ENCODE measurements around the gene CTPS2. TPM values are rescaled to one million over a fixed set of nuclear protein-coding genes. Genes with fewer than 3 reads are reported as not detected.
A peak's percentile ranks its signal among the peaks of the same experiment; 100 is the strongest.
"Not testable (repeated sequence)": the region's sequence is repeated elsewhere in the genome, so short reads cannot be mapped to it uniquely, and the experiment has no call there.

Gene CTPS2
- total RNA-seq, 1 donor from 2014 or later: 5.7 TPM

GRCh38 chrX:16585486-16586376, 126.7 kb downstream of the CTPS2 start:
- DNase-seq (no peak), ATAC-seq (peak; percentile 45)
- intact Hi-C loops (cut with micrococcal nuclease): no loop called here

GRCh38 chrX:16580004-16580797, 132.3 kb downstream of the CTPS2 start:
- ATAC-seq; intact Hi-C loops (cut with micrococcal nuclease); DNase-seq: not testable (repeated sequence)

GRCh38 chrX:16579517-16579916, 133.0 kb downstream of the CTPS2 start:
- ATAC-seq: no peak
- intact Hi-C loops (cut with micrococcal nuclease): no loop called here
- DNase-seq: no peak

GRCh38 chrX:16578218-16578617, 134.3 kb downstream of the CTPS2 start:
- intact Hi-C loops (cut with micrococcal nuclease): no loop called here
- DNase-seq: no peak
- no peak for ATAC-seq

GRCh38 chrX:16577483-16578029, 134.9 kb downstream of the CTPS2 start:
- no peak for ATAC-seq
- no peak for DNase-seq
- intact Hi-C loops (cut with micrococcal nuclease): no loop called here

- DNase-seq; intact Hi-C loops (cut with micrococcal nuclease); ATAC-seq: not testable (repeated sequence)
These were observed 137.1 kb downstream of the CTPS2 start for GRCh38 chrX:16575388-16575787.

- intact Hi-C loops (cut with micrococcal nuclease): no loop called here
- ATAC-seq: no peak
- DNase-seq: no peak
These were observed 138.7 kb downstream of the CTPS2 start for GRCh38 chrX:16573781-16574180.

- DNase-seq (no peak), ATAC-seq (no peak)
- intact Hi-C loops (cut with micrococcal nuclease): no loop called here
These were observed 144.8 kb downstream of the CTPS2 start for GRCh38 chrX:16567681-16568080.

GRCh38 chrX:16566571-16566970, 145.9 kb downstream of the CTPS2 start:
- intact Hi-C loops (cut with micrococcal nuclease): no loop called here
- ATAC-seq: no peak
- DNase-seq: no peak

GRCh38 chrX:16560173-16560572, 152.3 kb downstream of the CTPS2 start:
- DNase-seq (no peak), ATAC-seq (no peak)
- intact Hi-C loops (cut with micrococcal nuclease): no loop called here

- intact Hi-C loops (cut with micrococcal nuclease): no loop called here
- no peak for DNase-seq
- ATAC-seq: no peak
These were observed 153.3 kb downstream of the CTPS2 start for GRCh38 chrX:16559206-16559619.

GRCh38 chrX:16558489-16558888, 154.0 kb downstream of the CTPS2 start:
- intact Hi-C loops (cut with micrococcal nuclease): no loop called here
- ATAC-seq (no peak), DNase-seq (no peak)

GRCh38 chrX:16552546-16552945, 159.9 kb downstream of the CTPS2 start:
- ATAC-seq (no peak), DNase-seq (no peak)
- intact Hi-C loops (cut with micrococcal nuclease): no loop called here

GRCh38 chrX:16547644-16548043, 164.8 kb downstream of the CTPS2 start:
- DNase-seq (no peak), ATAC-seq (no peak)
- intact Hi-C loops (cut with micrococcal nuclease): no loop called here

GRCh38 chrX:16544969-16545368, 167.5 kb downstream of the CTPS2 start:
- ATAC-seq (no peak), DNase-seq (no peak)
- intact Hi-C loops (cut with micrococcal nuclease): no loop called here

Small RNA genes within 50 kb of the gene (microRNA-seq; reads per million reads assigned to microRNA genes)
- gene MIR548AM (ENCODE audit: borderline number of aligned reads): not detected

Other genes starting within 250 kb of the CTPS2 start
- gene S100G, start 62.5 kb downstream of the CTPS2 start, total RNA-seq: not detected
- 17.5 TPM for gene SYAP1, start 6.9 kb upstream of the CTPS2 start, total RNA-seq
- gene TXLNG, start 73.8 kb upstream of the CTPS2 start, total RNA-seq: 6.0 TPM
- gene RBBP7, start 157.7 kb upstream of the CTPS2 start, total RNA-seq: 113 TPM
- gene REPS2, start 234.0 kb upstream of the CTPS2 start, total RNA-seq: 8.0 TPM